Right ventricle myocardium superior (tissue), 1 donor: ENCODE results near the gene SOX6. TPM values are rescaled to one million over a fixed set of nuclear protein-coding genes. Genes with fewer than 3 reads are reported as not detected.
A peak's percentile ranks its signal among the peaks of the same experiment; 100 is the strongest.
"Not testable (repeated sequence)": the region's sequence is repeated elsewhere in the genome, so short reads cannot be mapped to it uniquely, and the experiment has no call there.

Experiments
- ATAC-seq: fragments of 200-7000 bp; cut with Tn5 transposase; one replicate; pipeline ENCODE4 v1.9.1; 2020; ENCODE audit warnings: mild to moderate bottlenecking; ENCODE audit not compliant: poor library complexity
- DNase-seq: peaks from one replicate; pipeline ENCODE4 v3.0.0-alpha.2; 2020
- intact Hi-C: fragments of 100-400 bp; cut with DNase I; formaldehyde crosslinking; loops from one replicate; pipeline ENCODE4 v1.11.2; 2022
- total RNA-seq: library from RNA; stranded (reverse); fragmentation: NEBNext Ultra II Directional; extraction: Animal tissue kit (Norgen Biotek cat#: 25700); gene quantifications from one replicate; pipeline ENCODE4 v1.2.1, GENCODE V29; 2021
- donor health status: DM: no; HTN: yes; CAD: no; lungs with severe emphysema.

The SOX6 gene
- total RNA-seq, 1 donor from 2014 or later: 15.8 TPM

DNA sequence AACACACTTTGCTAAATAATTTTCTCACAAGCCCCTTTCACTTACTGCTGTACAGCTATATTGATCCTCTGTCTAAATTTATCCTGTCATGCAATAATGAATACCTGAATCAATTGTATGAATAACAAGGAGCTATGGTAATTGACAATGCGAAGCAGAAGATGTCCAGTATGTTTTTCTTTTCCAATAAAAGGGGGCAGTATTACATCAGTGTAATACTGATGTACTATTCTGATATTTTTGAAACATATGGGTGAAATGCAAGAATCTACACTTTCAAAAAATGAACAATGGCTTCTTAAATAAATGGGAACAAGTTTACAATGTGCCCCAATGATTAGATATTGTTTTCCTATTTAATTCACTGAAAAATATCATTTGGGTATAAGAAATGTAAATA is 315.1 kb downstream of the SOX6 start:
- ATAC-seq: no peak
- no peak for DNase-seq
- intact Hi-C loops: no loop called here

DNA sequence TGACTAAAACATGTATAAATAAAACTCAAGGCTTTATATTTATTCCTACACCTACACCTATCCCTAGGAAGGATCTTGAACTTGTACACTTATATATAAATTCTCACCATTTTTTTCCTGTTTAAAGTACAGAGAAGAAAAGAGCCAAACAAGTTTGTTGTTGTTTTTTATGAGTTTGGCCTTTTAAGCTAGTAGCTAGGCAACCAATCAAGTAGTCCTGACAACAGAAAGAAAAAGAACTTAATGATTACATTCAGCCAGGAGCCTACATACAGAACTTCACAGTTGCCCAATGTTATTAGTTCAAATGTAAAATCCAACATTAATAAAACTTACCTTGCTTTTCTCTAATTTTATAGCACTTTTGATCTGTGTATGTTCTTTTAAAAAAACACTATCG is 316.2 kb downstream of the SOX6 start:
- DNase-seq: no peak
- no peak for ATAC-seq
- intact Hi-C loops: no loop called here

DNA sequence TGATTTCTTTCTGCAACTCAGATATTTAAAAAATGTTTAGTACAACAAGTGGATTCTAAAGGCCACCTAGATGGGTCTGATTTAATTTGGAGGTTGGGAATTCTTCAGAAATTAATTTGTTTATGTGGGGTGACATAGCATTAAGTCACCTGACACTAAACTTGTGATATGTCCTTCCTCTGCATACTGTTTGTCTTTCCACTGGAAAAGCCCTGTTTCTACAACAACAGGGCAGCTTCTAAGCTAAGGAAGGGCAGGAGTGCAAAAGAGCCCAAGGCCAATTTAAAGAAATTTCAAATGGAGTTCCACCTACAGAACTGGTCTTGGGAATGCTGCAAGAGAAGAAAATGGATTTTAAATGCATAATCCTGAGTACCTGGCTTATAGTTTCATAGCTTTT is 319.2 kb downstream of the SOX6 start:
- DNase-seq (no peak), ATAC-seq (no peak)
- intact Hi-C loops: no loop called here

DNA sequence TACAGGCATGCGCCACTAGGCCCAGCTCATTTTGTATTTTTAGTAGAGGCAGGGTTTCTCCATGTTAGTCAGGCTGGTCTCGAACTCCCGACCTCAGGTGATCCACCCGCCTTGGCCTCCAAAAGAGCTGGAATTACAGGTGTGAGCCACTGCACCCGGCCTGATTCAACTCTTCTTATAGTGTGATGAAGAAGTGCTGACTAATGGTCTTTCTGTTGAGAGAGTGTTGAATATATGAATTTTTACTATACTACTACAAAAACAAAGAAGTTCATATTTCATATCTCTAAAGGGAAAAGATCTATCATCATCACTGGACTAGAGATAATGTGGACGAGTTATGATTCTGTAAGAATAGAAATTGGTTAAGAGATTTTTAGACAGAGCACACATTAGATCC is 320.1 kb downstream of the SOX6 start:
- DNase-seq: no peak
- intact Hi-C loops: no loop called here
- ATAC-seq: no peak

DNA sequence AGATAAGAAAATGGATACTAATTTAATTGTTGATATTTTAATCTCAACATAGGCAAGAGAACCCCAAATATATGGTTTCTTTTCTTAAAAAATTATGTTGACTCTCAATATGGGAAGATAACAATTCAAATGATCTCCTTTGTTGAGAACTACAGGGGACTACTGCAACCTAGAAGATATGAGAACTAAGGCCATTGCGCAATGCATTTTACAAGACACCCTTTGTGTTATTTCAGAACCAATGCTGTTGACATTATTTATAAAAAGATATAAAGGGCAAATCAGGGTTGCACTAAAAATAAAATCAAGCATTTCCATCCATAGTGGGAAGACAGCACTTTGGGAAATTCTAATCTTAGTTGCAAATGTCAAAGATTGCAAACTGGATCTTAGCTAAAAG is 322.3 kb downstream of the SOX6 start:
- intact Hi-C loops: no loop called here
- DNase-seq: no peak
- no peak for ATAC-seq

DNA sequence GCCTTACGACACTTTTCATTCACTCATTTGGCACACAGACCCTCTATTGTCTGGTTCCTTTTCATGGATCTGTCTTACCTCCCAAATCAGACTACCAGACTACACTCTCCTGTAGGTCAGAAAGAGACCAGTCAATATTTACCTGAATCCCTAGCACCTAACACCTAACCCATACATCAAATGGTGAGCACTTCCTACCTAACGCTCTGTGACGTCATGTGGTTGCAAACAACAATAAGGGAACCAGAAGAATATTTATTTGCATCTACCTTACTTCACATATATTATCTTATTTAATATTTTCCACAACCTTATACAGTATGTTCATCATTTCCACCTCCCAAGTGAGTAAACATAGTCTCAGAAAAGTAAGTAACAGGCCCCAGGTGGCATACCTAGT is 323.4 kb downstream of the SOX6 start:
- ATAC-seq (no peak), DNase-seq (no peak)
- intact Hi-C loops: no loop called here

DNA sequence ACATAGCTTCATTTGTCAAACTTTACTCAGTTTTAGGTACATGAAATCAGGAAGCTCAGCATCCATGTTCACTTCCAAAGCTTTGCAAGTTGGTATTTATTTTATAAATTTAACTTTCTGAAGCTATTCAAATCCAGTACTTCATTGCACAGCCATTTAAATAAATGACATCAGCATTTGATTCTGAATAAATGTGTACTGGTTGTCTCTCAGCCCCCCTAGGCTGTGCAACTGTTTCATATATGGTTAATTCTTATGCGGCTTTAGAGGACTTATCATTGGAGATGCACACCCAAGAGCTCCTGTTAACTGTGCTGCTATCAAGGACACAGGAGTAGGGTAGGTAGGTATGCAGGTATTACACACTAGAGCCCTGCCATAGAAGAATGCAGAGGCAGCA is 325.1 kb downstream of the SOX6 start:
- ATAC-seq (no peak), DNase-seq (no peak)
- intact Hi-C loops: no loop called here

DNA sequence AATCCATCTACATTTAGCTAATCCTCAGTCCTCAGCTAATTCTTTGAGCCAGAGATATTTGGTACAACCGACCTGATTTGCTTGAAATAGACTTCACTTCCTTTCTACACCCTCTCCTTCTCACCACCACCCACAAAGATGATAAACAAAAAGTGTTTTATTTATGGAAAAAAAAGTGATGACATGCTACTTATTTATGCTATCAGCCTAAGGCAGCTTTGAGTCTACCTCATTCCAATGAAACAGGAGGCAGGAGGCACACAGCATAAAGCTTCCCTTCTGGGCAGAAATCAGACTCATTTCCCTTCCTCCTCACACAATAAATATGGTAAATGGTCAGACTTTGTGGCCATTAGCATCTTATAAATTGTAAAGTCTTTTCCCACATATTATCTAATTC is 325.7 kb downstream of the SOX6 start:
- intact Hi-C loops: no loop called here
- DNase-seq (no peak), ATAC-seq (no peak)

DNA sequence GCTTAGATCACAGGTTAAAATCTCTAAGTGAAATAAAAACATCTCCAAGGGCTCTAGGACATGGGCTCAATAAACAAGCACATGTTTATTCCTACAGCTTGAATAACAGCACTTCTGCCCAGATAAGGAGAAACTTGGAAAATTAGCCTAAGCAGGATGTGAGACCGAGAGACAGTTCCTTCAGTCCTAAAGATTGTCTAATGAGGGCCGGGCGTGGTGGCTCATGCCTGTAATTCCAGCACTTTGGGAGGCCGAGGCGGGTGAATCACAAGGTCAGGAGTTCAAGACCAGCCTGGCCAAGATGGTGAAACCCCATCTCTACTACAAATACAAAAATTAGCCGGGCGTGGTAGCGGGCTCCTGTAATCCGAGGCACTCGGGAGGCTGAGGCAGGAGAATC is 327.2 kb downstream of the SOX6 start:
- intact Hi-C loops, ATAC-seq: not testable (repeated sequence)

DNA sequence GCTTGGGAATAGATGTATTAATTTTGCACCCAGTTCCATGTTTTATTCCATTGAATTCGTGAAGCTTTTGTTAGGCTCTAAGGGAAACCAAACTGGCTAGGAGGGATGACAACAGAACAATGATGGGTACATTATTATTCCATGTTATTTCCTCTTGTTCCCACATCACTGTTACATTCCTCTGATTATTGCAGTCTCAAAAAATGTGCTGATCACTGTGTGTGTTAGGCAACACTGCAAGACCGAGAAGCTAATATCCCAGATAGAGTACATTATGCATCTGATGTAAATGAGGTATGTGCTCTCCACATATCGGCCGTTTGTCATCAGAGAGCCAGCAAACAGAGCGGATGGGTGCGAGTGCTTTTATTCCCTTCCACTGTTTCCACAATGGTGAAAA is 327.9 kb downstream of the SOX6 start:
- DNase-seq (no peak), ATAC-seq (no peak)
- intact Hi-C loops: no loop called here

More for the DNA sequence above, 327.2 kb downstream of the SOX6 start:
- not testable (repeated sequence) for DNase-seq

DNA sequence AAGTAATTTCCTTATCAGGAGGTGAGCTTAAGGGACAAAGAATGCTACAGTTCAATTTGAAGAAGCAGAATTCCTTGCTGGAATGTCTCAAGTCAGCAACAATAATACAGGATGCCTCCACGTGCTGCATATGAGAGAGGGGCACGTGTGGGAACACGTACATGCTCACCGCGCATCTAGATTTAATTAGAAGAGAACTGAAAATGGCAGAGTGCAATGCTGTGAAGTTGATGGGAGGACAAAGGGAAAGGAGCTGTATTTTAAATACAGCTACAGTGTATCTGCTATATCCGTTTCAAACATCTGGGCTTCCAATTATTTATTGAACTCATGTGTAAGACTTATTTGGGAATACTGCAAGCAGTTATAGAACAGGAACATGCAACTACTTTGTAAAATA is 328.7 kb downstream of the SOX6 start:
- DNase-seq (no peak), ATAC-seq (no peak)
- intact Hi-C loops: no loop called here

DNA sequence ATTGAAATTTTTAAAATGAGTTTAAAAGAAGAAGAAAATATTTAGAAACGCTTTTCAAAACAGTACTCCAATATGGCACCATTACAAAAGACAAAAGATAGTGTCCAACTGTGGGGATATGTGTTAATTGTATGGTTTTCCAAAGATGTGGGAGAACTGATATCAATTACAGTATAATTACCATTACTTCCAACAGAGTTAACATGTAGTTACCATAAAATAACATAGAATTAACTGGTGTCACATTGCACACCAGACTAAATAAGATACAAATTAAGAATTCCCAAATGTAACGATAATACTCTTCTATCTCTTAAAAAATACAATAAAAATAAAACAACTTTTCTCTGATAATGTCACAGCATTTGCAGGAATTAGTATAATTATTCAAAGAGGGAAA is 329.5 kb downstream of the SOX6 start:
- intact Hi-C loops: no loop called here
- ATAC-seq (no peak), DNase-seq (no peak)

DNA sequence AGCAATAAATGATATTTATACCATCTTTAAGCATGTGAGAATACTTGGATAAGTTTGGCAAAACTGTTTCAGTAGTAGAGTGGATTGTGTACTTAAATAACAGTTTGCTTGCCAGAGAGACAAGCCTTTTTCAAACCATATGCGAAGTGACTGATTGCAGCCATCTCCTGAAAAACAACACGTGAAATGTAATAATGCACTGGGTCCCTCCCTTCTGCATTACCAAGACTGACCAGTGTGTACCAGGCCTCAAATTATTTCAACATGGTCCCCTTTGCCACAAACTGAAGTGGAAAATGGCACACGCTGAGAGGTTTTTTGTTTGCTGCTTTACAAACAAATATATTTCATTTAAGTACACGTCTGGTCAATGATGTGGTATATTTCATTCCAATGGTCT is 337.4 kb downstream of the SOX6 start:
- intact Hi-C loops: no loop called here
- ATAC-seq: no peak
- DNase-seq: no peak

DNA sequence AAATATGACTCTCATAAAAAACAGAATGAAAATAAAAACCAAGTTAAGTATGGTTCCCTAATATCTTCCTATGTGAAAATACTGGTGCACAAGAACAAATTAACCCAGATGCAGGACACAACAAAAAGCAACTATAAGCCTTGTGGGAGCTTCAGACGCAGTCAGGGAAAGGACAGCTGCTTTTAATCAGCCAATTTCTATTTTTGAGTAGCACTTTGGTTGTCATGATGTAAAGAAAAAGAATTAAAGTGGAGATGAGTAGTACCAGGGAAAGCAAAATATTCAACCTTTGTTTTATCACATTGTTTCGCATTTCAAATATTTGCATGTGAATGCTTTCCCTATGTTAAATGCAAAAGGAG is 339.9 kb downstream of the SOX6 start:
- no peak for DNase-seq
- intact Hi-C loops: no loop called here
- no peak for ATAC-seq

DNA sequence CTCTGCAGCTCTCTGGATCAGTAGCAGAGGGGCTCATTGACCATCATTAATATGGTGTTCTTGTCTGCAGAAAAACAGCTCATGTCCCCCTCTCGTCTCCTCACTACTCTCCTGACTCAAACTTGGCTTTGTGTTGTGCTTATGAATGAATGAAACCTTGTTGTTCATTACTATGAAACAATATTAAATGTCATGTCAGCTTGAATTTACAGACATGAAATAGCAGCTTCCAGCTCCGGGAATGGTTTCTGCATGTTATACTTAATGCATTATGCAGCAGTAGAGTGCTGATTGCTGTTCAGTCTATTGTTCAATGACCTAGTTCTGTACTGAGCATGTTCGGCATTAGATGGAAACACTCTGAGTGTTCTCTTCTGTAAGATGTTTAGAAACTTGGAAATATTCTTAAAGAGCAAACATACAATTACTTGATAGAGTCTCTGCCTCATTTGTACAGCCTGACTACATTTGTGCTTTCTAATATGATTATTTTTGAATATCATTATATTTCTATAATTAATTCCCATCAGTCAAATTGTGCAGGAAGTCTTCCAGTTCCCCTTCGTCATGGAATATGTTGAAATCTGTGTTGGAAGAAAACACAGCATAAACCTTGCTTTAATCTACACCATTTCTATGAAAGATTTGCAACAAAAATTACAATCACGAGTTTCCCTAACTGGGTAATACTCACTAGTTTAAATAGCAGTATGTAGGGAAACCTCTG is 340.4 kb downstream of the SOX6 start:
- ATAC-seq: no peak
- no peak for DNase-seq
- intact Hi-C loops: no loop called here

DNA sequence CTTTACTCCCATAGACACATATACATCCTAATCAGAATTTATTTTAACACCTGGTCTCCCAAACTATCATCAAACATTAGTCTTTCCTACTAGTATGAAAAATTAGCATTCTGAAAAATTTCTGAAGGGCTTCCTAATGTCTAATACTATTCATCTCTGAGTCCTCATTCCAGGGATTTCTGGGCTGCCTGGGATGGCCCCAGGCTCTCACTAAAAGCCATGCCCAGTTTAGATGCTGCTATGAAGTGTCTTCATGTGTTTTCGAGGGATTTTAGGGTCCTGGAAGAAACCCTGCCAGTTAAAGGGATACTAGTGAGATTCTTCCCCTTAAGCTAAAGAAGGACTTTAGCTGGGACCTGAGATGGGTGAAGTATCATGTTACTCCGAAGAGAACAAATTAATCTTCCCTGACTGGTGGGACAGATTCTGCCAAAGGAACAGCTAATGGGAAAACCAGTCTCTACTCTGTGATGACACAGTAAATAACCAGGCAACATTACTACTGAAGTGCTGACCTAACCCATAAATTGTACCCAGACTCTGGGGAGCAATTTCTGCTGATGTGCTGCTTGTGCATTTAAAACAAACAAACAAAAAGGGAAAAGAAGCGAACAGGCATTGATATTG is 342.6 kb downstream of the SOX6 start:
- no peak for ATAC-seq
- DNase-seq: no peak
- intact Hi-C loops: no loop called here

DNA sequence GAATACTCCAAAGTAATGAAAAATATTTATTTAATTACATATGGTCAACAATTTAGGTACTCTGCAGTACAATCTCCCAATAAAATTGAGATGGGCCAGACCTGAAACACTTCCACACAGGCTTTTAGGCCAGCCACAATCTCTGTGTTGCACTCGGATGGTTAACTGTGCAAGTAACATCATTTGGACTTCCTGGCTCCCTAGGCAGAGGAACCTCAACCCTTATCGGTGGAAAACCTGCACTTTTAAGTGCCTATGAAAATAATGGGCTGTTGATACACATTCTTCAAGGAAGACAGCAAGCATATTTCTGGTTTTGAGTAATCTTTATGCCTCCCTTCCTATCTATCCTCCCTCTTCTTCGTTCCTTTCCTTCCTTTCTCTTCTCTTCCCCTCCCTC is 343.1 kb downstream of the SOX6 start:
- ATAC-seq: no peak
- intact Hi-C loops: no loop called here

DNA sequence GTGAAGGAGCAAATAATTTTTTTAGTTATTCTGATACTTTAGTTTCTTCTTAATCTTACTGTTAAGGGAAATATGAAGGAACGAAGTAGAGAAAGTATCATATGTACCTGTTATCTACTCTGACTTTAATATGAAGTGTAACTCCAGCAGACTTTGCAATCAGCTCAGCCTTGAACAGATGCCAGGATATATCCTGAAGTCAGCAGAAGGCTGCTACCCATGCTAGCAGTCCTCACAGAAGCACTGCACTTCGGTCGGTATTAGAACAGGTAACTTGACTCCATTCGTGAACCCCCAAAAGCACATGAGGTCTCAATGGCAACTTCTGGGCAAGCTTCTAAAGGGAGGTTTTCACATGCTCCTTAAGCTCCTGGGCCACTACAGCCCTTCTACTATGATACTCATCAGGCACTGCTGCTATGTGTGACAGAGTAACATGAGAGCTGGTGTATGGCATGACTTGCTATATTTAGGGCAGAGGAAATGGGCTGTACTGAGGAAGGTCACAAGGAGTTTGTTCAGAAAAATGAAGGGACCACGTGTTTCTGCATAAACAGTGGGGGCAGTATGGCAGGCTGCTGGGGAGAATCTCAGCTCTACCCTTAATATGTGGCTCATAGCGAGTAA is 344.1 kb downstream of the SOX6 start:
- ATAC-seq (peak; percentile 51), DNase-seq (no peak)
- intact Hi-C loops: no loop called here

More for the DNA sequence above, 343.1 kb downstream of the SOX6 start:
- no peak for DNase-seq

DNA sequence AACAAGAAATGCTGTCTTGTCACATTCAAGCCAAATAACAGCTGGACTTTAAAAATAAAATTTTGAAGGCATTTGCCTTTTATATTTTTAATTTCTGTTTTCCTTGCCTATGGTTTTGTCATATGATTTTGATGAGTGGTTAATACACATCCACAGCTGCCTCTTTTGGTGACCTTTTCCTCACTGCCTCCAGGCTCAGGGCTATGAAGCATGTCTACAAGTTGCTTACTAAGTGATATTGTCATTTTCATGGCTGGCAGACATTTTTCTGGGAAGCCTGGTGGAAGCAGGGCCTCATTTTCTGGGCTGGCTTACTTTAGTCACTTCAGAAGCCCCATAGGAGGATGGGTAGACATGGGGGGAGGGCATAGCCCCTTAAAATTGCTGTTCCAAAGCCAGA is 344.9 kb downstream of the SOX6 start:
- DNase-seq (no peak), ATAC-seq (no peak)
- intact Hi-C loops: no loop called here

DNA sequence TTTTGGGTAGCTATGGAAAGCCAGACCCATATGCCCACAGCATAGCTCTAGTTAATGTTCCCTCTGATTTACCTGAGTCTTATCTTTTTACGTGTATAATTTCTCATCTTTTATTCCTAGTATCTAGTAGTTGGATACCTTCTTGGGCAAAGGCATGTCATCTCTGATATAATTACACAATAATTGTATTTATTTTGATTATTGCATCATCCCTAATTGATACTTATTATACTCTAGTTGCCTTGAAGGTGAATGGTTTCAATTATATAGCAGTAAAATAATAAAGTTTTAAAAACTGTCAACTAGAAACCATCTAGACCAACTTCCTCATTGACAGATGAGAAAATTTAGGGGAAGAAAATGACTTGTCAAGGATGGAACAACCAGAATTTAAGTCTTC is 347.3 kb downstream of the SOX6 start:
- no peak for DNase-seq
- intact Hi-C loops: no loop called here

More for the DNA sequence above, 347.3 kb downstream of the SOX6 start:
- ATAC-seq: no peak
